ENCODE measurements around the gene PFKP. TPM values are rescaled to one million over a fixed set of nuclear protein-coding genes. Genes with fewer than 3 reads are reported as not detected.
"Not testable (repeated sequence)": the region's sequence is repeated elsewhere in the genome, so short reads cannot be mapped to it uniquely, and the experiment has no call there.

Gene PFKP
- polyA plus RNA-seq, 2 of the 4 experiments (the other 2 are of a cell fraction) = 164 to 279 TPM

DNA sequence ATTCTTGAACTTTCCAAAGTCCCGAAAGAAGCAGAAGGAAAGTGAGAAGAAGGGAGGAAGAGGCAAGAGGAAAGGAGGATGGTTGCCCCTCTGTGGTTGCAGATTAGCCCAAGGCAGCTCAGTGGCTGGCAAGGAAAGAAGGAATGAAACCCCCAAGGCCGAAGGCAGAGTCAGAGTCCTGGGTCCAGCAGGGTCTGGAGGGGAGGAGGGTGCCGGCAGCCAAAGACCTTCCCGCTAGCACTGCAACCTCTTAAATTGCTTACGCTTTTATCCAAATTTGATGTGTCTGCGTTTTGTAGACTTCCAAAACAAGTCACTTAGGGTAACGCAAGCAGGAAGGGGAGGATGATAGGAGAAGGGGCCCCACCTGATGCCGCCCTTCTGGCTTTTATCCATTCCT is 7.4 kb upstream of the PFKP start:
- no peak for DNase-seq (ENCODE audit: low read depth in 1 of 2, low spot score in 1 of 2)
- FAIRE-seq = no peak
- ATAC-seq = 0 out of 6 replicates have a peak, but pooled peaks of 1 of the 2 experiments have one; percentile 26
- no peak overlapping the region for H3K4me3 ChIP-seq
- POLR2A ChIA-PET = no interaction called here
- TF ChIP-seq MAFK (IDR thresholded peaks at IDR 0.05; ENCODE audit: partially characterized antibody) (peak; percentile 27), KDM5A (IDR thresholded peaks at IDR 0.05) (no peak)
- no peak overlapping the region for H3K4me2 ChIP-seq
- CTCF ChIA-PET = interaction anchor here (1.9 kb wide), 1 partner anchor 16 kb away, joined by 14 read pairs; no protein-coding TSS in a partner anchor
- no peaks in the 10 kb centered on the region for H3K9me3 ChIP-seq
- WGBS (ENCODE audit: missing lambda C conversion rate) = 88% methylated on average over 8 of the region's 8 CpGs
- no peak overlapping the region for H3K27ac ChIP-seq
- H3K4me1 ChIP-seq = peaks cover 16% of the 10 kb centered on the region

DNA sequence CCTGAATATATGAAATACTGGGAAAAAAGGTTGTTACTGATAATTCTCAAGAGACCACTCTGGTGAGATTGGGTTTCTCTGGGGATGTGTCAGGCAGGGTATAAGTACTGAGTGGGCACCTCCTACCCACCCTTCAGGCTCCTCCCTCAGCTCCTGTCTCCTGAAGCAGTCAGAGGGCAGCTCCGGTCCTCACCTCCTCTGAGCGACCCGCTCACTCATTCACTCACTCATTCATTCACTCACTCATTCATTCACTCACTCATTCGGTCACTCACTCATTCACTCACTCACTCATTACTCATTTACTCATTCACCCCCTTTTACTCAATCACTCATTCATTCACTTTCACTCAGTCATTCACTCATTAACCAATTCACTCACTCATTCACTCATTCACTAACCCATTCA is 6.9 kb upstream of the PFKP start:
- CTCF ChIA-PET = interaction anchor here (1.9 kb wide), 1 partner anchor 17 kb away, joined by 14 read pairs; no protein-coding TSS in a partner anchor

DNA sequence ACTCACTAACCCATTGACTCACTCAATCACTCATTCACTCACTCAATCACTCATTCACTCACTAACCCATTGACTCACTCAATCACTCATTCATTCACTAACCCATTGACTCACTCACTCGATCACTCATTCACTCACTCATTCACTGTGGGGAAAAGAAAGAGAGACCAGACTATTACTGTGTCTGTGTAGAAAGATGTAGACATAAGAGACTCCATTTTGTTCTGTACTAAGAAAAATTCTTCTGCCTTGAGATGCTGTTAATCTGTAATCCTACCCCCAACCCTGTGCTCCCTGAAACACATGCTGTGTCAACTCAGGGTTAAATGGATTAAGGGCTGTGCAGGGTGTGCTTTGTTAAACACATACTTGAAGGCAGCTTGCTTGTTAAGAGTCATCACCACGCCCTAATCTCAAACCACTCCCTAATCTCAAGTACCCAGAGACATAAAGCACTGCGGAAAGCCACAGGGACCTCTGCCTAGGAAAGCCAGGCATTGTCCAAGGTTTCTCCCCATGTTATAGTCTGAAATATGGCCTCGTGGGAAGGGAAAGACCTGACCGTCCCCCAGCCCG is 5.9 kb upstream of the PFKP start:
- CTCF ChIA-PET, POLR2A ChIA-PET, FAIRE-seq, H3K9me3 ChIP-seq, H3K27ac ChIP-seq, ATAC-seq, H3K4me3 ChIP-seq: not testable (repeated sequence)
- Histone ChIP-seq H3K4me2 (peak overlapping the region; percentile 47), H3K4me1 (peaks cover 19% of the 10 kb centered on the region)
- DNase-seq (ENCODE audit: low read depth in 1 of 2, low spot score in 1 of 2) = peak in 1 of 2 experiments; percentile 75
- TF ChIP-seq HOXB5 (CRISPR knock-in tag; IDR thresholded peaks at IDR 0.05) = peak; percentile 31; the same call in 1 of the 2 replicates
- TF ChIP-seq ZNF302 (CRISPR knock-in tag; IDR thresholded peaks at IDR 0.05) = peak; percentile 77
- peak; percentile 71; the same call in 1 of the 2 replicates for TF ChIP-seq EHF (CRISPR knock-in tag; IDR thresholded peaks at IDR 0.05)
- TF ChIP-seq FOXS1 (CRISPR knock-in tag; IDR thresholded peaks at IDR 0.05) = peak; percentile 26; the same call in 1 of the 2 replicates
- TF ChIP-seq HOXB13 (CRISPR knock-in tag; IDR thresholded peaks at IDR 0.05; ENCODE audit: low read depth) = peak; percentile 51; the same call in 1 of the 2 replicates
- 35% methylated on average over 6 of the region's 6 CpGs for WGBS (ENCODE audit: missing lambda C conversion rate)

More for the DNA sequence above, 6.9 kb upstream of the PFKP start:
- WGBS (ENCODE audit: missing lambda C conversion rate) = 86% methylated on average over 4 of the region's 4 CpGs
- TF ChIP-seq, protein P1, sequence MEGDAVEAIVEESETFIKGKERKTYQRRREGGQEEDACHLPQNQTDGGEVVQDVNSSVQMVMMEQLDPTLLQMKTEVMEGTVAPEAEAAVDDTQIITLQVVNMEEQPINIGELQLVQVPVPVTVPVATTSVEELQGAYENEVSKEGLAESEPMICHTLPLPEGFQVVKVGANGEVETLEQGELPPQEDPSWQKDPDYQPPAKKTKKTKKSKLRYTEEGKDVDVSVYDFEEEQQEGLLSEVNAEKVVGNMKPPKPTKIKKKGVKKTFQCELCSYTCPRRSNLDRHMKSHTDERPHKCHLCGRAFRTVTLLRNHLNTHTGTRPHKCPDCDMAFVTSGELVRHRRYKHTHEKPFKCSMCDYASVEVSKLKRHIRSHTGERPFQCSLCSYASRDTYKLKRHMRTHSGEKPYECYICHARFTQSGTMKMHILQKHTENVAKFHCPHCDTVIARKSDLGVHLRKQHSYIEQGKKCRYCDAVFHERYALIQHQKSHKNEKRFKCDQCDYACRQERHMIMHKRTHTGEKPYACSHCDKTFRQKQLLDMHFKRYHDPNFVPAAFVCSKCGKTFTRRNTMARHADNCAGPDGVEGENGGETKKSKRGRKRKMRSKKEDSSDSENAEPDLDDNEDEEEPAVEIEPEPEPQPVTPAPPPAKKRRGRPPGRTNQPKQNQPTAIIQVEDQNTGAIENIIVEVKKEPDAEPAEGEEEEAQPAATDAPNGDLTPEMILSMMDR (IDR thresholded peaks at IDR 0.05) = no peak
- TF ChIP-seq MAFK (IDR thresholded peaks at IDR 0.05; ENCODE audit: partially characterized antibody) = peak; percentile 24
- DNase-seq (ENCODE audit: low read depth in 1 of 2, low spot score in 1 of 2) = no peak
- FAIRE-seq = no peak
- Histone ChIP-seq H3K9me3 (no peaks in the 10 kb centered on the region), H3K4me3 (no peak overlapping the region), H3K27ac (no peak overlapping the region), H3K4me2 (no peak overlapping the region), H3K4me1 (peaks cover 11% of the 10 kb centered on the region; the same call in 2 of the 3 replicates)
- POLR2A ChIA-PET = no interaction called here
- ATAC-seq = peak; percentile 57 to 65; a peak in 5 of 6 replicates

DNA sequence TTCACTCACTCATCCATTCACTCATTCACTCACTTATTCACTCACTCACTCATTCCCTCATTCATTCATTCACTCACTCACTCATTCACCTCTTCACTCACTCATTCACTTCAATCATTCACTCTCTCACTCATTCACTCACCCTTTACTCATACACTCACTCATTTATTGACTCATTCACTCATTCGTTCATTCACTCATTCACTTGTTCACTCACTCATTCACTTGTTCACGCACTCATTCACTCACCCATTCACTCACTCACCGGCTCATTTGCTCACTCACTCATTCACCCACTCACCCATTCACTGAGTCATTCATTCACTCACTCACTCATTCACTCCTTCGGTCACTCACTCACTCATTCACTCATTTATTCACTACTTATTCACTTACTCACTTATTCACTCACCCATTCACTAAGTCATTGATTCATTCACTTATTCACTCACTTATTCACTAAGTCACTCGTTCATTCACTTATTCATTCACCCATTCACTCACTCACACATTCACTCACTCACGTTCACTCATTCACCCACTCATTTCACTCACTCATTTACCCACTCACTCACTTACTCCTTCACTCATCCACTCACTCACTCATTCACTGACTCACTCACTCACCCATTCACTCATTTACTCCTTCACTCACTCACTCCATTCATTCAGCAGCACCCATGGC is 4.7 kb upstream of the PFKP start:
- CTCF ChIA-PET = no interaction called here

More for the DNA sequence above, 4.7 kb upstream of the PFKP start:
- TF ChIP-seq ZNF302 (CRISPR knock-in tag; IDR thresholded peaks at IDR 0.05) = no peak
- TF ChIP-seq, protein P2, sequence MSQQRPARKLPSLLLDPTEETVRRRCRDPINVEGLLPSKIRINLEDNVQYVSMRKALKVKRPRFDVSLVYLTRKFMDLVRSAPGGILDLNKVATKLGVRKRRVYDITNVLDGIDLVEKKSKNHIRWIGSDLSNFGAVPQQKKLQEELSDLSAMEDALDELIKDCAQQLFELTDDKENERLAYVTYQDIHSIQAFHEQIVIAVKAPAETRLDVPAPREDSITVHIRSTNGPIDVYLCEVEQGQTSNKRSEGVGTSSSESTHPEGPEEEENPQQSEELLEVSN (IDR thresholded peaks at IDR 0.05; ENCODE audit: borderline replicate concordance, low read depth) = no peak
- no peak for TF ChIP-seq PHF8 (IDR thresholded peaks at IDR 0.05; ENCODE audit: borderline replicate concordance, low read depth)
- TF ChIP-seq ESRRA (IDR thresholded peaks at IDR 0.05; ENCODE audit: borderline replicate concordance, low read length) = no peak
- no peak for TF ChIP-seq CBX8 (IDR thresholded peaks at IDR 0.05)
- TF ChIP-seq MAFK (IDR thresholded peaks at IDR 0.05; ENCODE audit: partially characterized antibody) = no peak
- TF ChIP-seq HOXA7 (CRISPR knock-in tag; IDR thresholded peaks at IDR 0.05) = no peak
- TF ChIP-seq BHLHE40 (IDR thresholded peaks at IDR 0.05; ENCODE audit: low read depth, low read length) = no peak
- TF ChIP-seq, protein P3, sequence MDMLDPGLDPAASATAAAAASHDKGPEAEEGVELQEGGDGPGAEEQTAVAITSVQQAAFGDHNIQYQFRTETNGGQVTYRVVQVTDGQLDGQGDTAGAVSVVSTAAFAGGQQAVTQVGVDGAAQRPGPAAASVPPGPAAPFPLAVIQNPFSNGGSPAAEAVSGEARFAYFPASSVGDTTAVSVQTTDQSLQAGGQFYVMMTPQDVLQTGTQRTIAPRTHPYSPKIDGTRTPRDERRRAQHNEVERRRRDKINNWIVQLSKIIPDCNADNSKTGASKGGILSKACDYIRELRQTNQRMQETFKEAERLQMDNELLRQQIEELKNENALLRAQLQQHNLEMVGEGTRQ (IDR thresholded peaks at IDR 0.05) = no peak
- TF ChIP-seq FOSB (CRISPR knock-in tag; IDR thresholded peaks at IDR 0.05) = no peak
- TF ChIP-seq SMC3 (IDR thresholded peaks at IDR 0.05) = no peak
- TF ChIP-seq NR3C1 (IDR thresholded peaks at IDR 0.05) = no peak
- no peak for TF ChIP-seq EHF (CRISPR knock-in tag; IDR thresholded peaks at IDR 0.05)
- no peak for TF ChIP-seq ZSCAN20 (CRISPR knock-in tag; IDR thresholded peaks at IDR 0.05)
- TF ChIP-seq EP300 (IDR thresholded peaks at IDR 0.05) = no peak
- no peak for TF ChIP-seq EHMT2 (IDR thresholded peaks at IDR 0.05; ENCODE audit: low read depth)
- TF ChIP-seq, protein P4, sequence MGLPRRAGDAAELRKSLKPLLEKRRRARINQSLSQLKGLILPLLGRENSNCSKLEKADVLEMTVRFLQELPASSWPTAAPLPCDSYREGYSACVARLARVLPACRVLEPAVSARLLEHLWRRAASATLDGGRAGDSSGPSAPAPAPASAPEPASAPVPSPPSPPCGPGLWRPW (IDR thresholded peaks at IDR 0.05) = no peak
- TF ChIP-seq RARB (CRISPR knock-in tag; IDR thresholded peaks at IDR 0.05) = no peak
- TF ChIP-seq POLR2AphosphoS2 (conservative IDR thresholded peaks at IDR 0.05; ENCODE audit: low read length) = no peak
- peaks cover 20% of the 10 kb centered on the region for H3K4me1 ChIP-seq
- FAIRE-seq = no peak
- H3K9me3 ChIP-seq = no peaks in the 10 kb centered on the region
- no peak overlapping the region for H3K27ac ChIP-seq
- H3K4me2 ChIP-seq = peak overlapping the region; percentile 47; the same call in 2 of the 3 replicates
- WGBS (ENCODE audit: missing lambda C conversion rate) = 77% methylated on average over 6 of the region's 6 CpGs
- DNase-seq (ENCODE audit: low read depth in 1 of 2, low spot score in 1 of 2) = no peak
- POLR2A ChIA-PET = no interaction called here
- H3K4me3 ChIP-seq = no peak overlapping the region
- no peak for ATAC-seq

Measured in A549 (cell line).